Stimulated activated CD4-positive, alpha-beta T cell treated with anti-CD3 and anti-CD28 coated beads, TNF-alpha, amount 100 ng/mL, for 1 hour (primary cell): ENCODE measurements around the gene FBLN7.
A peak's percentile ranks its signal among the peaks of the same experiment; 100 is the strongest.

ENCODE experiments used
- DNase-seq, 3 donors: peaks; one replicate each; pipeline ENCODE4 v3.0.0-alpha.2; 2020; ENCODE audit warnings: low read depth in 3 of 3, low spot score in 1 of 3

FBLN7 gene

DNA sequence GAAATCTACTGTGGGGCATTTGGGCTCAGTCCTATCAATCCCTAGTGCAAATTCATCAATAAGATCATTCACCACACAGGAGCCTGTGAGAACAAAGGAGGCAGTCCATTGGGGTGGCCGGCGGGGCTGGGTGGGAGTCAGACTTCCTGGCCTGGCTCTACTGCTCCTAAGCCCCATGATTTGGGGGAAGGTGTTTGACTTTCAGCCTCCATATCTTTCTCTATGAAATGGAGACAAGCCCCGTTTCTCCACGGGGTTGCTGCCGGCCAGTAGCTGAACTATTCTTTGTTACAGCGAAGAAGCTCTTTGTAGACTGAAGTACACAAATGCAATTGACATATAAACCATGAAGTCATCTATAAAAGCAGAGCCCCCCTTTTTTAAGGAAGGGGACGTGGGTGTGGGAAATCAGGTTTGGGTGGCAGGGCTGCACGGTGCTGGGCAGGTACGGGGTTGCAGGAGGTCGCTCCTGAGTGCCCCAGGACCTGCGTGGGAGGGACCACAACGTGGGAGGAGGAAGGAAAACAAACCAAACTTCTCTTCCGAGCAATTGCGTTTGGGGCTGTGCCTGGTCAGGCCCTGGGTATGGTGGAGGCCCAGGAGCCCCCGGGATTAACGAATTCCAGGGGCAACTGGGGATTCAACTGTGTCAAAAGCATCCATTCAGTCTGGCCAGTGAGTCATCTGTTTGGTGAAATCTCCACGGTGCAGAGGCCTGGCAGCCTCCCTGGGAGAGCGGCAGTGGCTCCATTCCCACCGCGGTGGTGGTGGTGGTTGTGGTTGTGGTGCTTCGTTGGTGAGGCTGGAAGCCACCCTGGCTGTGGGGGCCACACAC lies 18.2 kb downstream of the FBLN7 start:
- no peak for DNase-seq

DNA sequence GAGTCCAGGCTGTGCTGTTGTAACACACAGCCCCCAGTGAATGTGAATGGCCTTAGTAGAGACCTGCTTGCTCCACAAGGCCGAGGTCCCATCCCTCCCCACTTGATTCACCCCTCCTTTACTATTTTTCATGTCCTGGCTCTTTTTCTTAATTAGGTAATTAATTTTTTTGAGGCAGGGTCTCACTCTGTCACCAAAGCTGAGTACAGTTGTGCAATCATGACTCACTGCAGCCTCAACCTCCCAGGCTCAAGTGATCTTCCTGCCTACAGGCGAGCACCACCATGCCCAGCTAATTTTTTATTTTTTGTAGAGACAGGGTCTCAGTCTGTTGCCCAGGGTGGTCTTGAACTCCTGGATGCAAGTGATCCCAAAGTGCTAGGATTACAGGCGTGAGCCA lies 19.3 kb downstream of the FBLN7 start:
- DNase-seq, result no peak

DNA sequence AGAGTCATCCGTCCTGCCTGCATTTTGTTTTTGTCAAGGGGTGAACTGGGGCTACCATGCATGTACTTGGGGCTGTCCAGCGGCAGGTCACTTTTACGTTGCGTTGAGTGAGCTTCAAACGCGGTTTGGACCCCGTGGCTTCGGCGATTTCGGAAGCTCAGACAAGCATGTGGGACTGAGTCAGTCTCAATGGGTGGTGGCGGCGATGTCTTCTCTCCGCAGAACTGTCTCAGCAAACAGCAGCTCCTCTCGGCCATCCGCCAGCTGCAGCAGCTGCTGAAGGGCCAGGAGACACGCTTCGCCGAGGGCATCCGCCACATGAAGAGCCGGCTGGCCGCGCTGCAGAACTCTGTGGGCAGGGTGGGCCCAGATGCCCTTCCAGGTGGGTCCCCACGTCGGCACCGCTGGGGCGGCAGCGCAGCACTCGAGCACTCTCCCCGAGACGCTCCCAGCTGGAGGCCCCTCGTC lies 21.3 kb downstream of the FBLN7 start:
- DNase-seq, result no peak

DNA sequence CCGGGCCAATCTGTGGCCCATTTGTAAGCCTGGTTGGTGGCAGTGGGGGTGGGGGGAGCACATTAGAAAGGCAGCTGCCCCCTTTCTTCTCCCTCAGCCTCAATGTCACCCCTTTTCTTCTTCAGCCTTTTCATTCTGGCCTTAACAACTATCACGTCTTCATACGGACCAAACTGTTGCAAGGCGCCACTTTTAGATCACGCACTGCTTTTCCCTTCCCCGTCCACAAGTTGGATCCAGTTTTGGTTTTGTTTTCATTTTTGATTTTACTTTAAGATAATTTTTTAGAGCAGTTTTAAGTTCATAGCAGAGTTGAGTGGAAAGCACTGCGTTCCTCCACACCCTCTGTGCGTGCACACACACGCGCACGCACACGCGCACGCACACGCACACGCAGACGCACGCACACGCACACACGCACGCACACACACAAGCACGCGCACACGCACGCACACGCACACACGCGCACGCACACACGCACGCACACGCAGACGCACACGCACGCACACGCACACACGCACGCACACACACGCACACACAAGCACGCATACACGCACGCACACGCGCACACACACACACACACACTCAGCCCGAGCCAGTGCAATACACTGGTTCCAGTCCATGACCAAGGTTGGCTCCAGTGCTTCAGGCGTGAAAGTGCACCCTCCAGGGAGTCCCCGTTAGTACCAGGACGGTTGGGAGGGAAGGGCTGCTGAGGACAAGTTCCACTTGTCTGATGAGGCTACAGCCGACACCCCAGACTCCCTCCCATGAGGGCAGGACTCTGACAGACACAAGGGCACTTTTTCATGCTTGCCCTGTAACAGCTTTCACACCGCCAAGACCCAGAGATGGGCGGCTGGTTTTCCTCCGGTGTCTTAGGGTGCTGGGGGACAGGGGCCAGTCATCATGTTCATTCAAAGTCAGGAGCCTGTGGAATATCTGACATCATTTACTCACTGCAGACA lies 22.4 kb downstream of the FBLN7 start:
- no peak for DNase-seq

DNA sequence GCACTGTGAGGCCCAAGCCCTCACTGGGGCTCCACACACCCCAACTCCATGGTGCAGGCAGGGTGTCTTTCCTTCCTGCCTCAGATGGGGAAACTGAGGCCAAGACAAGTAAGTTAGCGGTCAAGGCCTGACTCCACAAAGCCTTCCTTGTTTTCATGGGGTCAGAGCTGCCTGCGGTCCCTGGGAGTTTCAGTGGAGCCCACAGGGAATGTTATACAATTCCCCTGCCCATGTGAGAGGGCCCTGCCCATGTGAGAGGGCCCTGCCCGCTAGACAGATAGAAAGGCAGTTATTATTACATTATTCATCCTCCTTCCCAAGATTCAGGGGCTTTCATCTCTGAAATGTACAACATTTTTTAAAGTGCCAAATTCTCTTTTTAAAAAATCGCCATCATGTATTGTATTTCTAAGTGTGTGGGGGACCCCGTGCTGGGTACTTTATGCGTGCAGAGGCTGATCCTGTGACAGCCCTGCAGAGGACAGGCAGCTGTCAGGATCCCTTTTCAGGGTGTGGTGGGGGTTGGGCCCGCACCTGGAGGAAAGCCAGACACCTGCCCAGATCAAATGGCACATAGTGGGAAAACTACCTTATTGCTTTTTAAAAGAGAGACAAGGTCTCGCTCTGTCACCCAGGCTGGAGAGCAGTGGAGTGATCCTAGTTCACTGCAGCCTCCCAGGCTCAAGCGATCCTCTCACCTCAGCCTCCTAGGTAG lies 23.4 kb downstream of the FBLN7 start:
- no peak for DNase-seq

DNA sequence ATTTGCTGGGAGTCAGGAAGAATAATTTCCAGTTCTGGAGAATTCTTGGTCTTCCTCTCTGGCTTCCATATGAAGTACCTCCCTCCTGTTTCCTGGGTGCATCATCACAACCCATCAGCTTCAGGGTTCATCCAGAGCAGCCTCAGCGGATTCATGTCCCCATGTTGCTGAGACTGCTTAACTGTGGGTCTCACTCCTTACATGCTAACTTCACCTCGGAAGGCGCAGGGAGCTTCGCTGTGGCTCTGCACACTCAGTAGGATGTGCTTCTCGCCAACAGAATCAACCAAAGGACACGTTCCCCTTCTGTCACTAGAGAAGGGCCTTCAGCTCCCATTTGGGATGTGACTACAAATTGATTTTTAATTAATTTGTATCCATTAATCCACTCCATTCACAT lies 24.2 kb downstream of the FBLN7 start:
- DNase-seq, result no peak

DNA sequence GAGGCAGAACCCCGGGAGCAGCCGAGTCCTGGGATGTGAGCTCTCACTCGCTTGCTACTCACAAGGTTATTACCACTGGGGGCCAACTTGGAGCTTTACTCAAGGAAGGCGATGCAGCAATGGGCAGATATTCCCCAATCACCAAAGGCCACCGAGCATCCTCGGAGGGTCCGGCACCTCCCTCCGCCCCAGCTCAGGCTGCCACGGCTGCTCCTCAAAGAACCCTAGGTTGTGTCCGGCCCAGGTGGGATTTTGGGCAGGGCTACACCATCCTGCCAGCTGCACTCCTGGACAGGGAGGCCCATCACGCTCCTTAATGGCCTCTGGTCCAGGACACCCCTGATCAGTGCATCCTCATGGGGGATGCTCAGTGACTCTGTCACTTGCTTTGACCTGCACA lies 24.8 kb downstream of the FBLN7 start:
- DNase-seq, result no peak

DNA sequence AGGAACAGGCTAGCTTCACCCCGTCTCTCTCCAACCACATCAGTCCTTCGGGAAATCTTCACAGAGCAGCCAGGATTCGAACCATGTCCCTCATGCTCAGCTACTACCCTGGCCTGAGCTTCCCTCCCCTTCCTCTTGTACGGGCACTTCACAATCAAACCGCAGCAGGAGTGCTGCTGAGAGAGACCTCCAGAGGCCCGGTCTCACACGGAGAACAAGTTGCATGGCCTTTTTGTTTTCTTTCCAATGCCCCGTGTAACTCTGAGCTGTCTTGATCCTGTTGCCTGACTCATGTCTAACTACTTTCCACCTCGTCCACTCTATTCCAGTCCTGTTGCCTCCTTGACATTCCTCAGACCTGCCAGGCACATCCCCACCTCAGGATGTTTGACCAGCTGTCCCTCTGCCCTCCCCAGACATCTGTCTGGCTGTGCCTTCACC lies 25.4 kb downstream of the FBLN7 start:
- no peak for DNase-seq

DNA sequence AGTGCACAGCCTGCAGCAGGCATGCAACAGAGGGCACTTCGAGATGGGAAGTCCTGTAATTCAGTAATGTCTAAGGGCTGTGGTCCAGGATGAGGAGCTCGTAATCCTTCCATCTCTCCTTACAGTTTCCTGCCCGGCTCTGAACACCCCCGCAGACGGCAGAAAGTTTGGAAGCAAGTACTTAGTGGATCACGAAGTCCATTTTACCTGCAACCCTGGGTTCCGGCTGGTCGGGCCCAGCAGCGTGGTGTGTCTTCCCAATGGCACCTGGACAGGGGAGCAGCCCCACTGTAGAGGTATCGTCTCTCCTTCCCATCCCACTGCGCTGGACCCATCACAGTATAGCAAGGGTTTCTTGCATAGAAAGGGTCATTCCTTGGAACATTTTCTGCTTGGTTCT lies 26.7 kb downstream of the FBLN7 start:
- no peak for DNase-seq

DNA sequence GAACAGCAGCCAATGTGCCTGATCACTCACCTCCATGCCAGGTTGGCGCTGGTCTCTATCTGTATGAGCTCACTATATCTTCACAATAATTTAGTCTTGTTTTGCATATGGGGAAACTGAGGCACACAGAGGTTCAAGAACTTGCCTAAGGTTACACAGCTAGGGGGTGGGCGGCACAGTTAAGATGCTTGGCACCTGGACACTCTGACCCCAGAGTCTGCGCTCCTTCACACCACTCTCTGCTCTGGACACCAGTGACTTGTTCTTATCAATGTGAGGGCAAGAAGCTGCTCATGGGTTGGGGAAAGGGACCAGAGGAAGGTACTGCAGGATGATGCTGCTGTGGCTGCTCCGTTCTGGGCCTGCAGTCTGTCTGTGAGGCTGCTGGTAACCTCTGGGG lies 27.1 kb downstream of the FBLN7 start:
- no peak for DNase-seq

DNA sequence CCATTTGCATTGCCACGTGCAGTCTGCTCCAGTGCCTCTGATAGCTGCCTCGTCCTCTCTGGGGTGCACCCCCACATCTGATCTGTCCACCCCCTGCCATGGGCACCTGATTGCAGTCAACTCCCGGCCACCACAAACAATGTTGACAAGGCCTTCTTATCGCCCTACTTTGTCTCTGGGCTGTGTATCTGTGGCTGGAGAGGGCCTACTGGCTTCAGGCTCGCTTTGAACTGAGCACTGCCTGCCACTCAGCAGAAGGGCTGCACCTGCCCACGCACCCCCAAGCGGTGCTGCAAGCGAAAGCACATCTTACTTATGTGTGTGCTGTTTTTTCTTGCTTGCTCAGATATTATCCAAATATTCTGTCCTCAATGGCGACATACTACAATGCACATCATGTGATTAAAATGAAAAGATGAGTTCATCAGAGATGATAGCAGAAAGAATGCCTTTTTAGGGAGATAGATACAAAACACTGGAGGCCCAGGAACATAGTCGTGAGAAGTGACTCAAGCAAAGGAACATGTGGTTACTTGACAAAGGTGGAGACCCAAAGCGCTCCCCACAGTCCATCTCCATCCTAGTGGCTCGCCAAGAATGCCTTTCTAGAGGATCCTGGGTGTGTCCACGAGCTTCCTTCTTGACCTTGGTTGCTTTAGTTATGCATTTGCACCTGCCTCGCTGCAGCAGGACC lies 28.8 kb downstream of the FBLN7 start:
- no peak for DNase-seq

DNA sequence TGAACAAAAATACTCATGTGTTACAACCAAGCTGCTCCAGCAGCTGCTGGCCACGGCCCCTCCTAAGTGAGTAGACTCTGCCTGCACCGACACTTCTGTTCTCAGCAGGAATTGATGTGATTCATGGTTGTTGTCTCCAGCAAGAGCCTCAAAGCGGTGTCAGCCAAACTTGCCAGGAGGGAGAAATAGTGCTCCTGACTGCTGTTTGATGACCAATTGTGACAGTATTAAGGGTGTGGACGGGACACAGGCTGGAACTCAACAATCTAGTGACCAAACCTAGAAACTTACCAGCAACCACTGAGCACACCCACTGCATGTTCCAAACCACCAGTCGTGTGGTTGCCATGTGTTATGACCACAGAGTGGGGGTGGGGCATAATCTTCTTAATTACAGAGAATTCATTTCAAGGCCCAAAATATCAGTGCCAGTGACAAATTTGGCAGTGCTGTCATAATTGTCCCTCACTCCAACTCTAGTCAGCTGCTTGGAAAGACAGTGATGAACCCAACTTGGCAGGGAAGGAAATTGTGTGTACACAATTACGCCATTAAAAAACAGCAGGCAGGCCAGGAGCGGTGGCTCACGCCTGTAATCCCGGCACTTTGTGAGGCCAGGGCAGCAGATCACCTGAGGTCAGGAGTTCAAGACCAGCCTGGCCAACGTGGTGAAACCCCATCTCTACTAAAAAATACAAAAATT lies 30.4 kb downstream of the FBLN7 start:
- DNase-seq, result no peak

DNA sequence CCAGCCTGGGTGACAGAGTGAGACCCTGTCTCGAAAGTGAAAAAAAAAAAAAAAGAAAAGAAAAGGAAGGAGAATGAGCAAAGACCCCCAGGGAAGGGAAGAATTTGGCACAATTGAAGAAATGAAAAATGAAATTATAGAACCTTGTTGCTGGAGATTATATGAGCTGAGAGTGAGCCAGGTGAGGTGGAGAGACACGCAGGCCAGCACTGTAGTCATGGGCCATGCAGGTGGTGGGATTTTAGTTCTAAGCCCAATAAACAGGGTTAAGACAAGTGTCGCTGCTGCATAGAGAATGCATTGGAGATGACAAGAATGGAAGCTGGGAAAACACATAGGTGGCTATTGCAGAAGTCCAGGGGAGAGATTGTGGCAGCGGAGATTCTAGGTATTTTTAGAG lies 32.3 kb downstream of the FBLN7 start:
- no peak for DNase-seq

DNA sequence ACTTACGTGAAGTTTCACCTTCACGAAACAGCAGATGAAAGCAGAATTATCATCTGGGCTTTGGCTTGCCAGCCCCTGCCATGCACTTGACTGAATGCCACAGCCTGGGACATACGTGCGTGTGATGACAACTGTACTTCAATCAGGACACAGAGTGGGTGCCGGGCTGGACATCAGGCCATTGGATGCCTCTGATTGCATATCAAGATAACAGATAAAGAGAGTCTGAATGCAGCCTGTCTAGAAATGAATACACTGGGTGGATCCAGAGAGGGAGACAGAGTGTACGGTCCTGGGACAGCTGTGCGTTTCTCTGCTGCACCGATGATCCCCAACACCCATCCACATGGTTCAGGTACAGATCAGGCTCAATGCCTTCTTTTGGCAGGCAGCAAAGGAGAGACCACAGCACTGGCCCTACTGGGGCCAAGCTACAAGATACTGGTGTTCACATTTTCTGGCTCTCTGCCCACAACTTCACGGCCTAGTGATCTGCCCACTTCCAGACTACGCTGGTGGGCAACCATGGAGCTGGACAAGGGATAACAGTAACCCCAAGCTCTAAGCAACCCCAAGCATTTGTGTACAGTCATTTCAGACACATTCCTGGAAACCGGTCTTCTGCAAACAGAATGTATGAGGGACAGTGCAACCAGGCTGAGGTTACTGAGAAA lies 35.6 kb downstream of the FBLN7 start:
- no peak for DNase-seq

DNA sequence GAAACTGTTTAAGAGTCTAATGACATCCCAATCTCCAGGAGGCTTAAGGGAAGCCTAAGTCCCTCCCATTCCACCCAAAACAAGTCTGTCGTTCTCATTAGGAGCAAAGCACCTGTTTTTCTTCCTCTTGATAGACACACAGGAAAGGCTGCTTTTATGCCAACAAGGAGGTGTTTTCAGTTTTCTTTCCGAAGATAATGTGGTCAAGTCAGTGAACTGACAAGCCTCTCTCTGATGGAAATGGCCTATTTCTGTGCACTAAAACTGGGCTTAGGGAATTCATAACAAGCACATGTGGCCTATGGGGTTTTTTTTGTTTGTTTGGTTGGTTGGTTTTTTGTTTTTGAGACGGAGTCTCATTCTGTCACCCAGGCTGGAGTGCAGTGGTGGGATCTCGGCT lies 36.2 kb downstream of the FBLN7 start:
- no peak for DNase-seq

DNA sequence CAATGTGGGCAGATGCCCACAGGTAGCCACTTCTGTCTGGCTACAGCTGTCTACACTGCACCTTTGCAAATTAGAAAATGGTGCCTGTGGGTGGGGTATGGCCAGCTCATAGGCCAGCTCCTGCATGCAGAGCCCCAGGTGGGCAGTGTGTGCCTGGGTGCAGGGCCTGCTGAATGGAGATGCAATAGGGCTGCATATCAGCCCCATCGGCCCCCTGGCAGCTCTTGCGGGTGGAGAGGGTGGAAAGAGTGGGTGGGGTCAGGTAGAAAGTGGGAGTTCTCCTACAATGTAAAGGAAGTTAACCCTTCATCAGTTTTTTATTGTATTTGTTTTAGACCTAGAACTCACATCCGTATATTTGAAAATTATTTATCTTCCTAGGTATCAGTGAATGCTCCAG lies 37.1 kb downstream of the FBLN7 start:
- DNase-seq, result no peak

DNA sequence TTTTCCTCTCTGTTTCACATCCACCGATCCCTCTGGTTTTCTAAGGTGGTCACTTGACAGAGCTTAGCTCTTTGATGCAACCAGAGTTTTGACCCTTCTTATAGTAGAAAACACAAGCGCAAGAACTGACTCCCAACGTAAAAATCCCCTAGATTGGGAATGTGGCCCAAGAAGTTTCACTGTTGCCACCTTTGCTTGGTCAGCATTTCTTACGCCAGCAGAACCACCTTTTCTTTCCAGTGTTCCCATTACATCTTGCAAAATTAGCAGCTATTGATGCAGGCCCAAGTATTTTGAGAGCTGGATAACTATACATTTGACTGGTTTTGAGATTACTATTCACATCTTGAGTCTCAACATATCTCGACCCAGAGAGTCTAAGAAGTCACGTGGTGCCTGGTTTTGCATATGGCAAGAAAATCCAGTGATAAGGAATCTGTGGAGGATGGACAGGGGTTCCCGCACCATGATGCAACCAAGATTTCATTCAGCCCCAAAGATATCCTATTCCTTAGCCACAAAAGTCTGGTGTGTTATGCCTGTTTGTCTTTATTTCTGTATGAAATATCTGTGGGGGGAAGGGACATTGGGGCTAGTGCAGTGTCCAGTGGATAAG lies 37.9 kb downstream of the FBLN7 start:
- DNase-seq, result no peak

DNA sequence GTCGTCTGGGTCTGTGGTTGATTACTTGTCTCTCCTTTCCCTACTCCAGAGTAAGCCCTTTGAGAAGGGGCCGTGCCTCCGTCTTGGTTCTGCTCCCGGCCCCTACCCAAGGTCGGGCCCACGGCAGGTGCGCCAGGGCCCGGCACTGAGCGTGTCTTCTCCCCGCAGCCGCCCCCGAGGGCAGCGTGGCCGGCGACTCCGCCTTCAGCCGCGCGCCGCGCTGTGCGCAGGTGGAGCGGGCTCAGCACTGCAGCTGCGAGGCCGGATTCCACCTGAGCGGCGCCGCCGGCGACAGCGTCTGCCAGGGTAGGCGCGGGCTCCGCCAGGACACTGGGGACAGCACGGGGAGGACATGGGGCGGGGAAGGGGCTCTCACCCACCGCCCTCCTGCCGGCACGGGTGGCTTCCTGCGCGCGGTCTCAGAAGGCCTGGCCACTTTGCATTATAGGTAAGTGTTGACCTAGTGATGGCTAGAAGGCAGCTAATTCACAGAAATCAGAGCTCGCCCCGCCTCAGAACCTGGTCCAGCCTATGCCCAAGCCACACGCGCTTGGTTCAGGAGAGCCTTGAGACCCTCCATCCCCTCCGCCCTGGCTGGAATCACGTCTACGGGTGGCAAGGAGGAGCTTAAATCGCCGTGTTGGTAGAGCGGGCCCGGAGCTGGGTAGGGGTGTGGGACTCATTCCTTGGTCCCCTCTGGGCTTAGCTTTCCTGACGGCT lies 43.5 kb downstream of the FBLN7 start:
- peak; percentile 33 to 60 (median 55) for DNase-seq
